Endometrium (tissue), 2 donors: ENCODE results near the gene EIF5A2.
"Not testable (repeated sequence)": the region's sequence is repeated elsewhere in the genome, so short reads cannot be mapped to it uniquely, and the experiment has no call there.

Experiments used
- FAIRE-seq: peaks from 2 replicates; lab custom pipeline; 2012; peaks lifted over from hg19 to GRCh38; lab: Jason Lieb, UNC
- donor health status: control.
- donor health status: control.

Gene EIF5A2

DNA sequence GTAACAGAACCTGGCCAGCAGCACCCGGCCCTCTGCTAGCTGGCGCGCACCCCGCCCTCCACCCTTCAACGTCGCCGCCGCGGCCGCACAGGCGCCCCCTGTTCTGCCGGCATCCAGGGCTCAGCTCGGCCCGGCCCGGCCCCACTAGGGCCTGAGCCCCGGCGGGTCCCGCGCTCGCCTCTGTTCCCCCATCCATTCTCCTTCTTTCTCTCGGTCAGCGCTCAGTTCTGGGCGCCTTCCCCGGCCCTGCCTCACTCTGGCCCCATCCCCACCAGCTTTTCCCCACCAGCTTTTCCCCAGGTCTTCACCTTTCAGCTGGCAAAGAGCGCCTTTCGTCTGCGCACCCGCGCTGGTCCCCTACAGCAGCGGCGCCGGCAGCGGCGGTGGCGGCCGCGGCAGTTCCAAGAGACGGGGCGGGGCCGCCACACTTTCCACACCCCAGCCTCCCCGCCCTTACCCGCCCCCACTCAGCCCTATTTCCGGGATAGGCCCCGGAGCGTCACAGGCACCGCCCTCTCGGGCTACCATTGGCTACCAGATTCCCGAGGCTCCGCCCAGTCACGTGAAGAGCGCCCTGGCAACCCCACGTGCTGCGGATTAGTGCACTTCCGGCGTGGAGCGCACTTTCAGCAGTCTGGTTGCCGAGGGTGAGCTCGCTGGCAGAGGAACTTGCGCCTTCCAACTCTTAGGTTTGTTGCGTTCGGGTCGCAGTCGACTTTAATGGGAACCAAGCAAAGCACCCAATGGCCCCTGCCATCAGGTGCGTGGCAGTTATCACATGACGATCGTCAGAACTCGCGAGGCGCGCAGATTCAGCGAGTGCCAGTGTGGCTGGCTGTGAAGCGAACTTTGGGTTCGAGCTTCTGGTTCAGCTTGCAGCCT is at the start of gene EIF5A2:
EIF5A2 (minus strand) TSS at position 403 of the 882 bp plus-strand sequence. CDS start 831 bp downstream, outside the sequence.
- FAIRE-seq = no peak

GRCh38 chr3:170956647-170957046 is 48.2 kb upstream of the EIF5A2 start:
- FAIRE-seq = no peak

DNA sequence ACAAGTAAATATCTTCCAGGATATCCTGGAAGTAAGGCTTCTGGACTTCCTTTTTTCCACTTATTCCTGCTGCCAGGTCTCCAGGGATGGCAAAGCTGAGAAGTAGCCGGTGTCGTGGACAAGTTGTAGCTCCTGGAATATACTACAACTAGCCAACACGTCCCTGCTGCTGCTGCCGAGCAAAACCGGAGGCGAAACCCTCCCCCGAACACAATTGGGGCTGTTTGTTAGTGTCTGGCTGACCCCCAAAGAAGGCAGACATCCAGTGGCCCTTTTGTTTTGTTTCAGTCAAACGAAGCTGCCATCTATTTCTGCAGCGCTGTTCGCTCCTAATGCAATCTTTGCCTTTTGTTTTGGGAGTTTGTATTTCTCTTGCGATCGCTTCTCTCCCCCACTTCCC is 45.3 kb upstream of the EIF5A2 start:
- no peak for FAIRE-seq

- FAIRE-seq = no peak
Observed at GRCh38 chr3:170953229-170953628, 44.8 kb upstream of the EIF5A2 start.

DNA sequence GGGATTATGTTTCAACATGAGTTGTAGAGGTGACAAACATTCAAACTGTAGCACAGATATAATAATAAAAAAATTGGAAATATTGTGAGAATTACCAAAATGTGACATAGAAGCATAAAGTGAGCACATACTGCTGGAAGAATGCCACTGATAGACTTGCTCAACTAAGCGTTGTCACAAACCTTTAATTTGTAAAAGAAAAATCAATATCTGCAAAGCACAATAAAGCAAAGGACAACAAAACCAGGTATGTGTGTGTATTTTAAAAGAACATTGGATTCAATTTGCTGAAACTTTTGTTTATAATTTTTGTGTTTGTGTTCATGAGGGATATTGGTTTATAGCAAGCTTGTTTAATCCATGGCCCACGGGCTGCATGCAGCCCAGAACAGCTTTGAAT is 40.8 kb upstream of the EIF5A2 start:
- no peak for FAIRE-seq

- no peak for FAIRE-seq
Observed at GRCh38 chr3:170947018-170947769, 38.8 kb upstream of the EIF5A2 start.

GRCh38 chr3:170942011-170942410 is 33.6 kb upstream of the EIF5A2 start:
- no peak for FAIRE-seq

- FAIRE-seq = no peak
Observed at GRCh38 chr3:170941551-170941950, 33.1 kb upstream of the EIF5A2 start.

DNA sequence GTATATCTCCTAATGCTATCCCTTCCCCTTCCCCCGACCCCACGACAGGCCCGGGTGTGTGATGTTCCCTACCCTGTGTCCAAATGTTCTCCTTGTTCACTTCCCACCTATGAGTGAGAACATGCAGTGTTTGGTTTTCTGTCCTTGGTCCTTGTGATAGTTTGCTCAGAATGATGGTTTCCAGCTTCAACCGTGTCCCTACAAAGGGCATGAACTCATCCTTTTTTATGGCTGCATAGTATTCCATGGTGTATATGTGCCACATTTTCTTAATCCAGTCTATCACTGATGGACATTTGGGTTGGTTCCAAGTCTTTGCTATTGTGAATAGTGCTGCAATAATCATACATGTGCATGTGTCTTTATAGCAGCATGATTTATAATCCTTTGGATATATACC is 24.6 kb upstream of the EIF5A2 start:
- FAIRE-seq = not testable (repeated sequence)

DNA sequence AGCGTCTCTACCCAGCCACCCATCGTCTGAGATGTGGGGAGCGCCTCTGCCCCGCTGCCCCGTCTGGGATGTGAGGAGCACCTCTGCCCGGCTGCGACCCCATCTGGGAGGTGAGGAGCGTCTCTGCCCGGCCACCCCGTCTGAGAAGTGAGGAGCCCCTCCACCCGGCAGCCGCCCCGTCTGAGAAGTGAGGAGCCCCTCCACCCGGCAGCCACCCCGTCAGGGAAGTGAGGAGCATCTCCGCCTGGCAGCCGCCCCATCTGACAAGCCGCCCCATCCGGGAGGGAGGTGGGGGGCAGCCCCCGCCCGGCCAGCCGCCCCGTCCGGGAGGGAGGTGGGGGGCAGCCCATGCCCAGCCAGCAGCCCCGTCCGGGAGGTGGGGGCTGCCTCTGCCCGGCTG is 15.1 kb upstream of the EIF5A2 start:
- not testable (repeated sequence) for FAIRE-seq

DNA sequence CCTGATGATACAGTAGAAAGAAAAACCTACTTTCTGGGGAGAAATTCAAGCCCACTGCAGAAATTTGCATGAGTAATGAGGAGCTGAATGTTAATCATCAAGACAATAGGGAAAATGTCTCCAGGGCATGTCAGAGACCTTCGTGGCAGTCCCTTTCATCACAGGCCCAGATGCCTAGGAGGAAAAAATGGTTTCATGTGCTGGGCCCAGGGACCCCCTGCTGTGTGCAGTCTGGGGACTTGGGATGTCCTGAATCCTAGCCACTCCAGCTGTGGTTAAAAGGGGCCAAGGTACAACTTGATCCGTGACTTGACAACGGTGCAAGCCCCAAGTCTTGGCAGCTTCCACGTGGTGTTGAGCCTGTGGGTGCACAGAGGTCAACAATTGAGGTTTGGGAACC is 10.3 kb upstream of the EIF5A2 start:
- FAIRE-seq = no peak

GRCh38 chr3:170914690-170915089 is 6.3 kb upstream of the EIF5A2 start:
- FAIRE-seq = no peak

DNA sequence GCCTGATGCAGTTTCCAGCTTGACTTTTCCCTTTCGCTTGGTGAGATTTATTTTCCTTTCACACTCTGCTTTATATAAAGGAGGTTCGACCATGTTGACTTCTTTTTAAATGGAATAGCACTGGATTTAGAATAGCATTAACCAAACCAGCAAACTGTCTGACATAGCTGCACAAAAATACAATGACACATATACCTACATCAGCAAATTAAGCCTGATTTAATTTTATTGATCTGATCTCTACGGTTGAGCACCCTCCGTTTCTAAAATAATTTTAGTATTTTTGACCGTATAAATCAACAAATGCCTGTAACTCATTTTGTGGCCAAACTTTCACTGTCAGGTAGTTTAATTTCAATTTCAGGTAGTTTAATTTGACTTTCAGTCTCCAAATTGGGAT is 5.8 kb upstream of the EIF5A2 start:
- FAIRE-seq = no peak

DNA sequence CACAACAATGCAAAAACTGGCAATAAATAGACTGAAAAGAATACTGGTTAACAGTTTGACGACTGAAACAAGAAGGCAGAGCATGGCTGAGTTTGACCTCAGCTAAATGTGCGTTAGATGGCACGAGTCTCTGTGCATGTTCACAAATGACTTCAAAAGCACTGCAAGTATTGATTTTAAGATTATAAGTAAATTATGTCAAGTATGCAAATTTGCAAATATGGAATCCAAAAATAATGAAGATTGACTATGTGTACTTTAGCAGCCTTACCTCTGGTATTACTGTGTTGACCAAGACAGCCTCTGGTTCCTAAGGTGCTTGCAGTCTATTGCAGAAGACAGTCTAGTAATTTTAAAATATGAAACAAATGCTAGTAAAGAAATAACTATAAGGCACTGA is 2.6 kb upstream of the EIF5A2 start:
- no peak for FAIRE-seq

- no peak for FAIRE-seq
Observed at GRCh38 chr3:170910542-170910941, 2.1 kb upstream of the EIF5A2 start.

DNA sequence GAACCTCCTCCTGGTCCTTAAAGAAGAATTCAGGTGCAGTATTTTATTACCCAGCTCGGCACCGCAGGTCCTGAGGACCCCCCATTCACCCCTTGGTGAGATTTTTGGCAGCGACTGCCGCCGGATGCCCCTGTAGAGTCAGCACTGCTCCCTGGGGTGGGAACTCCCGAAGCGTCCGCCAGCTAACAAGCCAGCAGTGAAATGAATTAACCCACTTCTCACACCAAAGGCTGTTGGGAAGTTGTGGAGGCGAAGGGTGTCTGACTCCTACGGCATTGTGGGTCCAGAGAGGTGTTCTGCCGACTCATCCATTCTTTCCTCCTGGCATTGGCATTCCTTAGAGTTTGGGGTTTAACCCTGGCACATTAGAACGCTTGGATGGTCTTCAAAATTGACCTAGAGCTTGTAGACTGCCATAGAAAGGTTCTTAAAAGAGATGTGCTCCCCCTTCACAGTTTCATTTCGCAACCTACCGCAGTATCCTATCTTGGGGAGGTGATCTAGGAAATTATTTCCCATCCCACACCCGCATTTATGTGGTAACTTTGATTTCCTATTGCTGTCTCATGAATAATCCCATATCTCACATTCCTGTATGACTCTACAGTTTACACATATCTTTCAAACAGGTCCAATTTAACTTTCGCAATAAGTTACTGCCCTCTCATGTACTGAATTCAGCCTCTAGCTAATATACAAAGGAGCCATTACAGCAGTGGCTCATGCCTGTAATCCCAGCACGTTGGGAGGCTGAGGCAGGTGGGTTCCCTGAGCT is 879 bp upstream of the EIF5A2 start:
- FAIRE-seq = no peak

DNA sequence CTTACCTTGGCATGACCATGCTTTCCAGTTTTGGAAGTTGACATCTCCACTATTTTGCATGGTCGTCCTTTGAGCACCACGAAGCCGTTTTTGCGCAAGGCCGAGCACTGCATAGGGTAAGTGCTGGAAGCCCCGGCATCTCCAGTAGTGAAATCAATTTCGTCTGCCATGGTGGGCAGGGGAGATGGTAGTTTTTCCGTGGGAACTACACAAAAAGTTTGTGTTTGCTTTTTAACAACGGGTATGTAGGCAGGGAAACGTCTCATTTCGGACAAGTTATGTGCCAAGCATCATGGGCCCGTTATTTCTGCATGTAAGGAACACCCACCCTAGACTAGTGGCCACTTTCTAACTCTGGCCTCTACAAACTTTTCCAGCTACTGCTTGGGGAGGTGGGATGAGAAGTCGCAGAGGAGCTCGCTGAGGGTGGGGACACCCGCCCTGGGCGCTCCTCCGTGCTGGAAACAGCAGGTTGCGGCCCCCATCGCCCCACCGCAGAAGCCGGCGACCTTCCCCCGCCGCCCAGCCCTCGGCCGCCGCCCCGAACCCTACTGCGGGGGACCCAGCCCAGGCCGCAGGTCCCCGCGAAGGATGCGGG is 701 bp downstream of the EIF5A2 start:
- FAIRE-seq = no peak

DNA sequence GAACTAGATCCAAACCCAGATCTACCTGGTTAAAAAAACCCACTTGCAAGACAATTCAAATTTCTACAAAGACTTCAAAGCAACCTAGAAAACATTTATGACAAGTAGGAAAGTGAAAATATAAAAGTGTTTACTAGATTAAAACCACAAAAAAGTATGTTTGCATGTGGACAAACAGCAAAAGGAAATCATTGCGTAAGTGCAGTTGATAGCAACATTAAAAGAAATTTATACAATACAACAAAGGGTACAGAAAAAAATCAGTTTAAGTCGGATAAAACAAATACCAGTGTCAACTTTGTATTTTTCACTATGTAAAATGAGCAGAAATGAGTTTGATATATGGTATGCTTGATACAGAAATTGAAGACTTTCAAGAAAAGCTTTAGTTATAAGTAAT is 2.6 kb downstream of the EIF5A2 start:
- FAIRE-seq = no peak

DNA sequence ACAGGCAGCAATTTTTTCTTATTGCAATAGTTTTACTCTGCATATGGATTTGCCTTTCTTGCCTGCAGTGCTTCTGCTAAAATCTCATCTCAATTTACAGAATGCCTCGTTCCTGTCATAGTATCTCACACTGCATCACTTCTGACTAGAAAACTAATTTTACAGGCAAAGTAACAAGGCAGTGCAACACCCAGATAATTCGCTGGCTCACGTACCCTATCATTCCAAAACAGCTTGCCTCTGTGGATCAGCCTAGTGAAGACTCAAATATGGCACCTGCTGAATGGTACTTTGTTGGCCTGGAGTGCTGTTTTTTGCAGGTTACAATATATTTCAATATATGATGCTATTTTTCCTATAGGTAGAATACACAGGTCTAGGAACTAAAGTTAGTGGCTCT is 5.3 kb downstream of the EIF5A2 start:
- FAIRE-seq = no peak

DNA sequence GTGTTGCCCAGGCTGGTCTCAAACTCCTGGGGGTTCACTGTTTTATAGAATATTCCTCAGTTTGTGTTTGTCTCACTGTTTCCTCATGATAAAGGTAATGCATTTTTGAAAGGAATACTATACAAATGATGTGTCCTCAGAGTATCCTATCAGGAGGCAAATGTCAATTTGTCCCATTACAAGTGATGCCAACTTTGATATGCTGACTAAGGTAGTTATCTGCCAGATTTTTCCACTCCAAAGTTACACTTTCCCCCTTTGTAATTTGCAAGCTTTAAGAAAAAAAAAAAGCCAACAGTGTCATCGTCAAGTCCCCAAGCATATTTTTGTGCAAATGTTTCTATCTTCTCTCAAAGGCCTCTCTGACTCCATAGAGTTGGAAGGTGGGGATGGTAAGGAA is 9.0 kb downstream of the EIF5A2 start:
- FAIRE-seq = no peak

DNA sequence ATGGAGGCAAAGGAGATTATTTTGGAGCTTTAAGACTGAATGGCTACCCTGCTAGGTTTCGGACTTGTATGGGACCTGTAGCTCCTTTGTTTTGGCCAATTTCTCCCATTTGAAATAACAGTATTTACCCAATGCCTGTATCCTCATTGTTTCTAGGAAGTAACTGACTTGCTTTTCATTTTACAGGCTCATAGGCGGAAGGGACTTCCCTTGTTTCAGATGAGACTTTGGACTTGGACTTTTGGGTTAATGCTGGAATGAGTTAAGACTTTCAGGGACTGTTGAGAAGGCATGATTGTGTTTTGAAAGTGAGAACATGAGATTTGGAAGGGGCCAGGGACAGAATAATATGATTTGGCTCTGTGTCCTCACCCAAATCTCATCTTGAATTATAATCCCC is 10.5 kb downstream of the EIF5A2 start:
- FAIRE-seq = no peak

DNA sequence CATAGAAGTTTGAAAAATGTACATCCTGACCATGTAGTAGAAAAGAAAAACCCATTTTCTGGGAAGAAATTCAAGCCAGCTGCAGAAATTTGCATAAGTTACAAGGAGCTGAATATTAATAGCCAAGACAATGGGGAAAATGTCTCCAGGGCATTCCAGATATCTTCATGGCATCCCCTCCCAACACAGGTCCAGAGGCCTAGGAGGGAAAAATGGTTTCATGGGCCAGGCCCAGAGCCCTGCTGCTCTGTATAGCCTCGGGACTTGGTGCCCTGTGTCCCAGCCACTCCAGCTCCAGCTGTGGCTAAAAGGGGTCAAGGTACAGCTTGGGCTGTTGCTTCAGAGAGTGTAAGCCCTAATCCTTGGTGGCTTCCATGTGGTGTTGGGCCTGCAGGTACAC is 11.2 kb downstream of the EIF5A2 start:
- FAIRE-seq = not testable (repeated sequence)
